HG02763 (cell line): ENCODE results near the gene CYP4F2.
"Not testable (repeated sequence)": the region's sequence is repeated elsewhere in the genome, so short reads cannot be mapped to it uniquely, and the experiment has no call there.

Experiments used
- ATAC-seq: cut with Tn5 transposase; IDR thresholded peaks from one replicate; pipeline ENCODE4 v1.9.1; 2021; ENCODE audit warnings: mild to moderate bottlenecking, moderate library complexity; ENCODE audit not compliant: unreplicated experiment

CYP4F2 gene

GRCh38 chr19:15902254-15902653 lies 4.4 kb upstream of the CYP4F2 start:
- ATAC-seq: no peak

GRCh38 chr19:15900504-15900903 lies 2.6 kb upstream of the CYP4F2 start:
- no peak for ATAC-seq

GRCh38 chr19:15900032-15900431 lies 2.2 kb upstream of the CYP4F2 start:
- not testable (repeated sequence) for ATAC-seq

- not testable (repeated sequence) for ATAC-seq
Measured at GRCh38 chr19:15899561-15899960, 1.7 kb upstream of the CYP4F2 start.

GRCh38 chr19:15897026-15897737 lies 692 bp downstream of the CYP4F2 start:
- no peak for ATAC-seq

GRCh38 chr19:15895876-15896430 lies 1.9 kb downstream of the CYP4F2 start:
- ATAC-seq: no peak

- ATAC-seq: no peak
Measured at GRCh38 chr19:15894359-15894758, 3.5 kb downstream of the CYP4F2 start.

- ATAC-seq: no peak
Measured at GRCh38 chr19:15893477-15893876, 4.4 kb downstream of the CYP4F2 start.

- ATAC-seq: no peak
Measured at GRCh38 chr19:15892012-15892411, 5.9 kb downstream of the CYP4F2 start.

GRCh38 chr19:15891434-15891833 lies 6.4 kb downstream of the CYP4F2 start:
- ATAC-seq: no peak

- not testable (repeated sequence) for ATAC-seq
Measured at GRCh38 chr19:15889339-15889738, 8.5 kb downstream of the CYP4F2 start.

- ATAC-seq: no peak
Measured at GRCh38 chr19:15885919-15886318, 12.0 kb downstream of the CYP4F2 start.

- ATAC-seq: no peak
Measured at GRCh38 chr19:15885167-15885566, 12.7 kb downstream of the CYP4F2 start.

GRCh38 chr19:15883329-15883728 lies 14.5 kb downstream of the CYP4F2 start:
- ATAC-seq: not testable (repeated sequence)

- ATAC-seq: no peak
Measured at GRCh38 chr19:15874821-15875474, 22.9 kb downstream of the CYP4F2 start.

GRCh38 chr19:15873771-15874170 lies 24.1 kb downstream of the CYP4F2 start:
- ATAC-seq: not testable (repeated sequence)

GRCh38 chr19:15871570-15871969 lies 26.3 kb downstream of the CYP4F2 start:
- no peak for ATAC-seq

- ATAC-seq: no peak
Measured at GRCh38 chr19:15869873-15870272, 28.0 kb downstream of the CYP4F2 start.

- ATAC-seq: no peak
Measured at GRCh38 chr19:15869109-15869555, 28.7 kb downstream of the CYP4F2 start.

GRCh38 chr19:15866636-15867035 lies 31.2 kb downstream of the CYP4F2 start:
- no peak for ATAC-seq

- no peak for ATAC-seq
Measured at GRCh38 chr19:15864824-15865223, 33.0 kb downstream of the CYP4F2 start.

GRCh38 chr19:15863272-15863671 lies 34.6 kb downstream of the CYP4F2 start:
- no peak for ATAC-seq
